SK-N-SH treated with all-trans-retinoic acid at 6 μM for 48 hours (cell line): ENCODE measurements around the gene LILRA5.

Source experiments
- ATAC-seq: fragments of 200-7000 bp; cut with Tn5 transposase; 3 replicates; pipeline ENCODE4 v1.9.1; 2020; ENCODE audit warnings: mild to moderate bottlenecking, moderate library complexity
- ARNTL ChIP-seq: fragments of 450-650 bp; formaldehyde crosslinking; IDR thresholded peaks from 2 replicates; pipeline ENCODE4 v1.5.0; 2020; ENCODE audit warnings: low read depth, mild to moderate bottlenecking, moderate library complexity, borderline replicate concordance
- BACH2 ChIP-seq: fragments of 250-450 bp; sonication (Bioruptor Pico); IDR thresholded peaks from 2 replicates; pipeline ENCODE4 v1.9.0; 2021; ENCODE audit warnings: mild to moderate bottlenecking, borderline replicate concordance
- CSDC2 ChIP-seq: fragments of 250-450 bp; sonication (Bioruptor Pico); IDR thresholded peaks from 2 replicates; pipeline ENCODE4 v1.5.0; 2020; ENCODE audit warnings: mild to moderate bottlenecking, moderate library complexity
- ESRRG ChIP-seq: fragments of 250-450 bp; sonication (Bioruptor Pico); IDR thresholded peaks from 2 replicates; pipeline ENCODE4 v1.6.1; 2021; ENCODE audit warnings: mild to moderate bottlenecking
- GLIS3 ChIP-seq: fragments of 250-450 bp; sonication (Bioruptor Pico); IDR thresholded peaks from 2 replicates; pipeline ENCODE4 v1.5.0; 2020; ENCODE audit warnings: mild to moderate bottlenecking, moderate library complexity
- ISL1 ChIP-seq: fragments of 250-450 bp; sonication (Bioruptor Pico); IDR thresholded peaks from 2 replicates; pipeline ENCODE4 v2.1.2; 2022; ENCODE audit warnings: mild to moderate bottlenecking, moderate library complexity
- PPARA ChIP-seq: fragments of 250-450 bp; sonication (Bioruptor Pico); IDR thresholded peaks from 2 replicates; pipeline ENCODE4 v1.5.0; 2020; ENCODE audit warnings: mild to moderate bottlenecking, borderline replicate concordance
- RARB ChIP-seq: fragments of 250-450 bp; sonication (Bioruptor Pico); IDR thresholded peaks from 2 replicates; pipeline ENCODE4 v1.8.0; 2021; ENCODE audit warnings: mild to moderate bottlenecking, moderate library complexity
- SNAI2 ChIP-seq: fragments of 250-450 bp; sonication (Bioruptor Pico); IDR thresholded peaks from 2 replicates; pipeline ENCODE4 v1.5.0; 2020; ENCODE audit warnings: mild to moderate bottlenecking, moderate library complexity
- TCF4 ChIP-seq: fragments of 250-450 bp; sonication (Bioruptor Pico); IDR thresholded peaks from 2 replicates; pipeline ENCODE4 v1.8.0; 2021; ENCODE audit warnings: mild to moderate bottlenecking, moderate library complexity, borderline replicate concordance
- ZC3H10 ChIP-seq: fragments of 250-450 bp; sonication (Bioruptor Pico); IDR thresholded peaks from 2 replicates; pipeline ENCODE4 v1.5.1; 2021; ENCODE audit warnings: mild to moderate bottlenecking, moderate library complexity
- ZFP30 ChIP-seq: fragments of 450-650 bp; formaldehyde crosslinking; IDR thresholded peaks from 2 replicates; pipeline ENCODE4 v1.5.0; 2022; ENCODE audit warnings: mild to moderate bottlenecking, moderate library complexity
- ZNF565 ChIP-seq: fragments of 450-650 bp; formaldehyde crosslinking; conservative IDR thresholded peaks from 2 replicates; pipeline ENCODE4 v1.5.0; 2020; ENCODE audit warnings: low read depth, mild to moderate bottlenecking, moderate library complexity
- ZNF70 ChIP-seq: fragments of 450-650 bp; formaldehyde crosslinking; IDR thresholded peaks from 2 replicates; pipeline ENCODE4 v1.5.0; 2020; ENCODE audit warnings: mild to moderate bottlenecking, moderate library complexity
- ZNF8 ChIP-seq: fragments of 450-650 bp; formaldehyde crosslinking; IDR thresholded peaks from 2 replicates; pipeline ENCODE4 v1.5.0; 2020; ENCODE audit warnings: mild to moderate bottlenecking, moderate library complexity
- TF ChIP-seq, protein P1 (sequence below): fragments of 250-450 bp; sonication (Bioruptor Pico); IDR thresholded peaks from 2 replicates; pipeline ENCODE4 v1.5.1; 2020; ENCODE audit warnings: low read depth, mild to moderate bottlenecking, moderate library complexity
- TF ChIP-seq, protein P2 (sequence below): fragments of 250-450 bp; sonication (Bioruptor Pico); IDR thresholded peaks from 2 replicates; pipeline ENCODE4 v1.8.0; 2020; ENCODE audit warnings: mild to moderate bottlenecking, moderate library complexity, borderline replicate concordance
- TF ChIP-seq, protein P3 (sequence below): fragments of 250-450 bp; sonication (Bioruptor Pico); IDR thresholded peaks from 2 replicates; pipeline ENCODE4 v1.5.0; 2020; ENCODE audit warnings: mild to moderate bottlenecking, moderate library complexity
- TF ChIP-seq, protein P4 (sequence below): fragments of 250-450 bp; sonication (Bioruptor Pico); IDR thresholded peaks from 2 replicates; pipeline ENCODE4 v1.8.0; 2021; ENCODE audit warnings: low read depth, mild to moderate bottlenecking, moderate library complexity, borderline replicate concordance
- TF ChIP-seq, protein P5 (sequence below): fragments of 250-450 bp; sonication (Bioruptor Pico); IDR thresholded peaks from 2 replicates; pipeline ENCODE4 v1.5.1; 2021; ENCODE audit warnings: mild to moderate bottlenecking, moderate library complexity

Gene LILRA5

DNA sequence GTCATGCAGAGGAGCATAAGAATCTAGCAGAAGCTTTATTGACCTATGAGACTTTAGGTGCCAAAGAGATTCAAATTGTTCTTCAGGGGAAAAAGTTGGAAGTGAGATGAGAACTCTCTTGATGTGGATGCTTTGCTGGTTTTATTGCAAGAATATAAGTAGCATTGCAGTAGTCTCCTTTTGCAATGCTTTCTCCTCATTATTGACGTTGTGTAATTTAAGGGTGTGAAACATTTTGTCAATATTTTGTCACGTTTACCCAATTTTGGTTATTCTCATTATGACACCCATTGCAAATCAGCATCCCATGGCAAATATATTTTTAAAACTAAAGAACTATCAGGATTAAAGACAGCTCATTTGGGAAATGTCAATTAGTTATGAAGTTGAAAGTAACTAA is 44.0 kb downstream of the LILRA5 start:
- TF ChIP-seq SNAI2 (CRISPR knock-in tag) (no peak), PPARA (CRISPR knock-in tag) (no peak), BACH2 (CRISPR knock-in tag) (no peak), GLIS3 (no peak), ZNF70 (CRISPR knock-in tag) (no peak), RARB (no peak)
- TF ChIP-seq, protein P1, sequence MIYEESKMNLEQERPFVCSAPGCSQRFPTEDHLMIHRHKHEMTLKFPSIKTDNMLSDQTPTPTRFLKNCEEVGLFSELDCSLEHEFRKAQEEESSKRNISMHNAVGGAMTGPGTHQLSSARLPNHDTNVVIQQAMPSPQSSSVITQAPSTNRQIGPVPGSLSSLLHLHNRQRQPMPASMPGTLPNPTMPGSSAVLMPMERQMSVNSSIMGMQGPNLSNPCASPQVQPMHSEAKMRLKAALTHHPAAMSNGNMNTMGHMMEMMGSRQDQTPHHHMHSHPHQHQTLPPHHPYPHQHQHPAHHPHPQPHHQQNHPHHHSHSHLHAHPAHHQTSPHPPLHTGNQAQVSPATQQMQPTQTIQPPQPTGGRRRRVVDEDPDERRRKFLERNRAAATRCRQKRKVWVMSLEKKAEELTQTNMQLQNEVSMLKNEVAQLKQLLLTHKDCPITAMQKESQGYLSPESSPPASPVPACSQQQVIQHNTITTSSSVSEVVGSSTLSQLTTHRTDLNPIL (CRISPR knock-in tag) = no peak
- no peak for ATAC-seq

DNA sequence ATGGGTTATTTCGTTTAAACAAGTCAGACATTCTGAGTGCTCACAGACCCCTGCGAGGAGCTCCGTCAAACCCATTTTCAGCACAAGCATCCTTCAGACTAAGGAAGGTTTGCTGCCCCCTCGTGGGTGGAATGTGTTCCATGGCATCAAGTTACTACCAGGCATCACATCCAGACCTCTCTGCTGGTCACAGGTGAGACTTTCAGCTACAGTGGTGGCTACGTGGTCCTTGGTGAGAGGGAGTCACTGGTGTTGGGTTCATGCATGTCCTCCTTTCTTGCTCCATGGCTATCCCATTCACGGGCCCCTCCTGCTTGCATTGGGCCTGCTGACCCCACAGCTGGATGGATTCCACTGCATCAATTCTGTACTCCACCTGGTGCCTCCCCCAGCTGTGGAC is 46.8 kb downstream of the LILRA5 start:
- TF ChIP-seq RARB (no peak), ISL1 (CRISPR knock-in tag) (no peak), ZNF8 (CRISPR knock-in tag) (no peak), CSDC2 (CRISPR knock-in tag) (no peak), BACH2 (CRISPR knock-in tag) (no peak)
- ATAC-seq = peak; percentile 81

DNA sequence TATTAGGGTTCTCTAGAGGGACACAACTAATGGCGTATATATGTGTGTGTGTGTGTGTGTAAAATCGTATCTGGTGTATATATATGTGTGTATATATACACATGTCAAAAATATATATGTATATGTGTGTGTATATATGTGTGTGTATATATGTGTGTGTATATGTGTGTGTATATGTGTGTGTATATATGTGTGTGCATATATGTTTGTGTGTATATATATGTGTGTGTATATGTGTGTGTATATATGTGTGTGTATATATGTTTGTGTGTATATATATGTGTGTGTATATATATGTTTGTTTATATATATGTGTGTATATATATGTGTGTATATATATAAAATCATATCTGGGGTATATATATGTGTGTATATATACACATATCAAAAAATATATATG is 50.5 kb downstream of the LILRA5 start:
- TF ChIP-seq ZFP30 (CRISPR knock-in tag) (no peak), ESRRG (CRISPR knock-in tag) (no peak), GLIS3 (no peak), BACH2 (CRISPR knock-in tag) (no peak), ARNTL (CRISPR knock-in tag) (no peak), ZC3H10 (no peak), TCF4 (CRISPR knock-in tag) (no peak), CSDC2 (CRISPR knock-in tag) (no peak), RARB (no peak), PPARA (CRISPR knock-in tag) (no peak)
- TF ChIP-seq, protein P2, sequence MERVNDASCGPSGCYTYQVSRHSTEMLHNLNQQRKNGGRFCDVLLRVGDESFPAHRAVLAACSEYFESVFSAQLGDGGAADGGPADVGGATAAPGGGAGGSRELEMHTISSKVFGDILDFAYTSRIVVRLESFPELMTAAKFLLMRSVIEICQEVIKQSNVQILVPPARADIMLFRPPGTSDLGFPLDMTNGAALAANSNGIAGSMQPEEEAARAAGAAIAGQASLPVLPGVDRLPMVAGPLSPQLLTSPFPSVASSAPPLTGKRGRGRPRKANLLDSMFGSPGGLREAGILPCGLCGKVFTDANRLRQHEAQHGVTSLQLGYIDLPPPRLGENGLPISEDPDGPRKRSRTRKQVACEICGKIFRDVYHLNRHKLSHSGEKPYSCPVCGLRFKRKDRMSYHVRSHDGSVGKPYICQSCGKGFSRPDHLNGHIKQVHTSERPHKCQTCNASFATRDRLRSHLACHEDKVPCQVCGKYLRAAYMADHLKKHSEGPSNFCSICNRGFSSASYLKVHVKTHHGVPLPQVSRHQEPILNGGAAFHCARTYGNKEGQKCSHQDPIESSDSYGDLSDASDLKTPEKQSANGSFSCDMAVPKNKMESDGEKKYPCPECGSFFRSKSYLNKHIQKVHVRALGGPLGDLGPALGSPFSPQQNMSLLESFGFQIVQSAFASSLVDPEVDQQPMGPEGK (CRISPR knock-in tag) = no peak
- TF ChIP-seq, protein P1 (CRISPR knock-in tag) = no peak
- TF ChIP-seq, protein P3, sequence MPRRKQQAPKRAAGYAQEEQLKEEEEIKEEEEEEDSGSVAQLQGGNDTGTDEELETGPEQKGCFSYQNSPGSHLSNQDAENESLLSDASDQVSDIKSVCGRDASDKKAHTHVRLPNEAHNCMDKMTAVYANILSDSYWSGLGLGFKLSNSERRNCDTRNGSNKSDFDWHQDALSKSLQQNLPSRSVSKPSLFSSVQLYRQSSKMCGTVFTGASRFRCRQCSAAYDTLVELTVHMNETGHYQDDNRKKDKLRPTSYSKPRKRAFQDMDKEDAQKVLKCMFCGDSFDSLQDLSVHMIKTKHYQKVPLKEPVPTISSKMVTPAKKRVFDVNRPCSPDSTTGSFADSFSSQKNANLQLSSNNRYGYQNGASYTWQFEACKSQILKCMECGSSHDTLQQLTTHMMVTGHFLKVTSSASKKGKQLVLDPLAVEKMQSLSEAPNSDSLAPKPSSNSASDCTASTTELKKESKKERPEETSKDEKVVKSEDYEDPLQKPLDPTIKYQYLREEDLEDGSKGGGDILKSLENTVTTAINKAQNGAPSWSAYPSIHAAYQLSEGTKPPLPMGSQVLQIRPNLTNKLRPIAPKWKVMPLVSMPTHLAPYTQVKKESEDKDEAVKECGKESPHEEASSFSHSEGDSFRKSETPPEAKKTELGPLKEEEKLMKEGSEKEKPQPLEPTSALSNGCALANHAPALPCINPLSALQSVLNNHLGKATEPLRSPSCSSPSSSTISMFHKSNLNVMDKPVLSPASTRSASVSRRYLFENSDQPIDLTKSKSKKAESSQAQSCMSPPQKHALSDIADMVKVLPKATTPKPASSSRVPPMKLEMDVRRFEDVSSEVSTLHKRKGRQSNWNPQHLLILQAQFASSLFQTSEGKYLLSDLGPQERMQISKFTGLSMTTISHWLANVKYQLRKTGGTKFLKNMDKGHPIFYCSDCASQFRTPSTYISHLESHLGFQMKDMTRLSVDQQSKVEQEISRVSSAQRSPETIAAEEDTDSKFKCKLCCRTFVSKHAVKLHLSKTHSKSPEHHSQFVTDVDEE (CRISPR knock-in tag) = no peak
- TF ChIP-seq, protein P4, sequence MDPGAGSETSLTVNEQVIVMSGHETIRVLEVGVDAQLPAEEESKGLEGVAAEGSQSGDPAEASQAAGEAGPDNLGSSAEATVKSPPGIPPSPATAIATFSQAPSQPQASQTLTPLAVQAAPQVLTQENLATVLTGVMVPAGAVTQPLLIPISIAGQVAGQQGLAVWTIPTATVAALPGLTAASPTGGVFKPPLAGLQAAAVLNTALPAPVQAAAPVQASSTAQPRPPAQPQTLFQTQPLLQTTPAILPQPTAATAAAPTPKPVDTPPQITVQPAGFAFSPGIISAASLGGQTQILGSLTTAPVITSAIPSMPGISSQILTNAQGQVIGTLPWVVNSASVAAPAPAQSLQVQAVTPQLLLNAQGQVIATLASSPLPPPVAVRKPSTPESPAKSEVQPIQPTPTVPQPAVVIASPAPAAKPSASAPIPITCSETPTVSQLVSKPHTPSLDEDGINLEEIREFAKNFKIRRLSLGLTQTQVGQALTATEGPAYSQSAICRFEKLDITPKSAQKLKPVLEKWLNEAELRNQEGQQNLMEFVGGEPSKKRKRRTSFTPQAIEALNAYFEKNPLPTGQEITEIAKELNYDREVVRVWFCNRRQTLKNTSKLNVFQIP (CRISPR knock-in tag) = no peak
- ATAC-seq = no peak

DNA sequence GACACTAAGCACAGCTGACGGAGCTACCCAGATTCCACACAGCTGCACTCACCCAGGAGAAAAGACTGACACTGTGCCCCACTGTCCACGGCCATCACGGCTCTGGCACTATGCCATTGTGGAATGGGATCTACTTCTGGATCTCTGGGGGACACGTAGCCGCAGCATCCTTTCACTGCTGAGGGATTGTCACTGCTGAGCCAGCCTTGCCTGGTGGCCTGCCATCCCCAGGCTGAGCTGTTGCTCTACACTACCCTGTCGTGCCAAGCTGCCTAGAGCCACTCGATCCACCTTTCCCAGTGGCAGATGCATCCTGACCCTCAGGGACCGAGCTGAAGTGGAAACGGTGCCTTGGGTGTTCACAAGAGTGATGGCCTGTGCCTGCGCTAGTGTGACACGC is 50.9 kb downstream of the LILRA5 start:
- ATAC-seq = no peak
- TF ChIP-seq ZNF565 (CRISPR knock-in tag) (no peak), ZNF70 (CRISPR knock-in tag) (no peak), ARNTL (CRISPR knock-in tag) (no peak), ZNF8 (CRISPR knock-in tag) (no peak), ZC3H10 (no peak), ISL1 (CRISPR knock-in tag) (no peak), ZFP30 (CRISPR knock-in tag) (no peak)
- TF ChIP-seq, protein P2 (CRISPR knock-in tag) = no peak
- TF ChIP-seq, protein P5, sequence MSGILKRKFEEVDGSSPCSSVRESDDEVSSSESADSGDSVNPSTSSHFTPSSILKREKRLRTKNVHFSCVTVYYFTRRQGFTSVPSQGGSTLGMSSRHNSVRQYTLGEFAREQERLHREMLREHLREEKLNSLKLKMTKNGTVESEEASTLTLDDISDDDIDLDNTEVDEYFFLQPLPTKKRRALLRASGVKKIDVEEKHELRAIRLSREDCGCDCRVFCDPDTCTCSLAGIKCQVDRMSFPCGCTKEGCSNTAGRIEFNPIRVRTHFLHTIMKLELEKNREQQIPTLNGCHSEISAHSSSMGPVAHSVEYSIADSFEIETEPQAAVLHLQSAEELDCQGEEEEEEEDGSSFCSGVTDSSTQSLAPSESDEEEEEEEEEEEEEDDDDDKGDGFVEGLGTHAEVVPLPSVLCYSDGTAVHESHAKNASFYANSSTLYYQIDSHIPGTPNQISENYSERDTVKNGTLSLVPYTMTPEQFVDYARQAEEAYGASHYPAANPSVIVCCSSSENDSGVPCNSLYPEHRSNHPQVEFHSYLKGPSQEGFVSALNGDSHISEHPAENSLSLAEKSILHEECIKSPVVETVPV = no peak
